Naive thymus-derived CD4-positive, alpha-beta T cell (primary cell): ENCODE measurements around the gene NR2C2. TPM values are rescaled to one million over a fixed set of nuclear protein-coding genes. Genes with fewer than 3 reads are reported as not detected.

Experiments
- ATAC-seq: fragments of 150-1000 bp; cut with Tn5 transposase; 2 replicates; pipeline ENCODE4 v1.10.0; 2021; ENCODE audit warnings: mild to moderate bottlenecking, moderate library complexity
- CTCF ChIA-PET: fragments of 350-600 bp; sonication (Branson Sonifier 250); formaldehyde crosslinking; loops from one replicate; lab custom pipeline; 2021; ENCODE audit warnings: antibody characterized with exemption; lab: Charles Lee
- POLR2A ChIA-PET: fragments of 350-600 bp; sonication (Branson Sonifier 250); formaldehyde crosslinking; loops from one replicate; lab custom pipeline; 2021; ENCODE audit warnings: antibody characterized with exemption, inconsistent platforms; lab: Charles Lee
- DNase-seq, 9 donors: peaks; one replicate each; pipeline versions ENCODE4 v3.0.0 to v3.0.0-alpha.2; 2020 to 2022; ENCODE audit warnings: mixed read lengths in 1 of 9
- H3K27ac ChIP-seq: one replicate; pipeline ENCODE4 v1.7.0; 2013; ENCODE audit warnings: mild to moderate bottlenecking, low read depth, low read length, moderate library complexity
- H3K27me3 ChIP-seq, 2 donors: one replicate each; pipeline ENCODE4 v1.7.0; 2013; ENCODE audit warnings: low read length in 2 of 2, mild to moderate bottlenecking in 2 of 2, moderate library complexity in 2 of 2; ENCODE audit not compliant: control insufficient read depth in 2 of 2, insufficient read depth in 2 of 2
- H3K36me3 ChIP-seq, 3 experiments: 1 replicate in 2 of 3; 2 replicates in 1 of 3; pipeline ENCODE4 v1.7.0; 2013; ENCODE audit warnings: low read length in 3 of 3, mild to moderate bottlenecking in 3 of 3, moderate library complexity in 1 of 3; ENCODE audit not compliant: insufficient read depth in 3 of 3, control insufficient read depth in 2 of 3
- H3K4me1 ChIP-seq, 2 donors: one replicate each; pipeline ENCODE4 v1.7.0; 2013; ENCODE audit warnings: low read length in 2 of 2, mild to moderate bottlenecking in 2 of 2, moderate library complexity in 1 of 2; ENCODE audit not compliant: control insufficient read depth in 2 of 2, insufficient read depth in 2 of 2
- H3K4me3 ChIP-seq: 2 replicates; pipeline ENCODE4 v1.7.0; 2013; ENCODE audit warnings: mild to moderate bottlenecking, low read length
- H3K9me3 ChIP-seq, 3 experiments: 1 replicate in 2 of 3; 2 replicates in 1 of 3; pipeline ENCODE4 v1.7.0; 2013; ENCODE audit warnings: low read length in 3 of 3; ENCODE audit not compliant: control insufficient read depth in 2 of 3
- H3K27ac Mint-ChIP-seq, 9 donors: one replicate each; pipeline ENCODE4 v1.8.0; 2020 to 2022; ENCODE audit warnings: mixed read lengths in 9 of 9, mild to moderate bottlenecking in 8 of 9, moderate library complexity in 5 of 9, inconsistent platforms in 2 of 9
- H3K27me3 Mint-ChIP-seq, 5 donors: one replicate each; pipeline ENCODE4 v1.8.0; 2021 to 2022; ENCODE audit warnings: mixed read lengths in 5 of 5, mild to moderate bottlenecking in 1 of 5
- H3K36me3 Mint-ChIP-seq, 5 donors: one replicate each; pipeline ENCODE4 v1.8.0; 2020 to 2022; ENCODE audit warnings: mixed read lengths in 5 of 5, mild to moderate bottlenecking in 3 of 5, inconsistent platforms in 1 of 5
- H3K4me1 Mint-ChIP-seq, 7 donors: one replicate each; pipeline ENCODE4 v1.8.0; 2020 to 2022; ENCODE audit warnings: mixed read lengths in 7 of 7, mild to moderate bottlenecking in 3 of 7, inconsistent platforms in 1 of 7
- H3K4me3 Mint-ChIP-seq, 10 donors: one replicate each; pipeline ENCODE4 v1.8.0; 2020 to 2022; ENCODE audit warnings: mild to moderate bottlenecking in 10 of 10, mixed read lengths in 10 of 10, moderate library complexity in 6 of 10, inconsistent platforms in 2 of 10
- H3K9me3 Mint-ChIP-seq, 11 donors: one replicate each; pipeline ENCODE4 v1.8.0; 2020 to 2022; ENCODE audit warnings: mixed read lengths in 11 of 11, mild to moderate bottlenecking in 4 of 11, inconsistent platforms in 1 of 11, moderate library complexity in 1 of 11
- intact Hi-C, 2 donors: fragments of 100-400 bp; cut with micrococcal nuclease; formaldehyde crosslinking; loops; one replicate each; pipeline ENCODE4 v1.15.1; 2023
- polyA plus RNA-seq, 2 donors: library from polyadenylated mRNA; unstranded; fragments of 300-500 nt; fragmentation: Illumina TruSeq; gene quantifications; one replicate each; pipeline ENCODE4 v1.2.3, GENCODE V29; 2021
- total RNA-seq, 6 experiments: library from RNA in 5 of 6; stranded (reverse) in 5 of 6; gene quantifications; 1 replicate in 5 of 6; 2 replicates in 1 of 6; pipeline ENCODE4 v1.2.3 and lab custom pipeline; 2021 to 2026

Gene NR2C2
- total and polyA plus RNA-seq, 7 experiments from 2014 or later: 12.7 to 96.3 (median 55.7) TPM

GRCh38 chr3:15032650-15033049 is 85.3 kb downstream of the NR2C2 start:
- CTCF ChIA-PET: no interaction called here
- H3K9me3 Mint-ChIP-seq: peaks cover 0 to 1% (median 0%) of the 10 kb centered on the region in 11 donors
- peaks cover 11 to 87% (median 13%) of the 10 kb centered on the region in 3 experiments for H3K36me3 ChIP-seq
- H3K27ac ChIP-seq: no peak overlapping the region
- peaks cover 0 to 1% (median 0%) of the 10 kb centered on the region in 7 donors for H3K4me1 Mint-ChIP-seq
- no peak for ATAC-seq
- H3K27ac Mint-ChIP-seq: peak overlapping the region in 3 of 9 donors; percentile 41 to 56 (median 52)
- no peaks in the 10 kb centered on the region for H3K4me1 ChIP-seq
- peaks cover 12 to 56% (median 21%) of the 10 kb centered on the region in 5 donors for H3K36me3 Mint-ChIP-seq
- H3K27me3 Mint-ChIP-seq: no peaks in the 10 kb centered on the region
- no peak overlapping the region for H3K4me3 ChIP-seq
- no peaks in the 10 kb centered on the region for H3K9me3 ChIP-seq
- DNase-seq: no peak
- H3K4me3 Mint-ChIP-seq: no peak overlapping the region
- POLR2A ChIA-PET: interaction anchor here (1.5 kb wide), 1 partner anchor 32 kb away, joined by 4 read pairs; the partner anchor contains the start of gene MRPS25
- intact Hi-C loops: no loop called here
- H3K27me3 ChIP-seq: no peaks in the 10 kb centered on the region

GRCh38 chr3:15033103-15033502 is 85.7 kb downstream of the NR2C2 start:
- peaks cover 0 to 1% (median 0%) of the 10 kb centered on the region in 11 donors for H3K9me3 Mint-ChIP-seq
- no peak overlapping the region for H3K27ac ChIP-seq
- H3K9me3 ChIP-seq: no peaks in the 10 kb centered on the region
- no peaks in the 10 kb centered on the region for H3K4me1 ChIP-seq
- H3K27me3 ChIP-seq: no peaks in the 10 kb centered on the region
- H3K4me3 Mint-ChIP-seq: no peak overlapping the region
- no peaks in the 10 kb centered on the region for H3K27me3 Mint-ChIP-seq
- peaks cover 0 to 1% (median 0%) of the 10 kb centered on the region in 7 donors for H3K4me1 Mint-ChIP-seq
- DNase-seq (no peak), ATAC-seq (no peak)
- H3K36me3 ChIP-seq: peaks cover 11 to 87% (median 13%) of the 10 kb centered on the region in 3 experiments
- POLR2A ChIA-PET: interaction anchor here (1.5 kb wide), 1 partner anchor 32 kb away, joined by 4 read pairs; the partner anchor contains the start of gene MRPS25
- peaks cover 12 to 55% (median 22%) of the 10 kb centered on the region in 5 donors for H3K36me3 Mint-ChIP-seq
- H3K27ac Mint-ChIP-seq: peak overlapping the region in 2 of 9 donors; percentile 41 to 56
- intact Hi-C loops: no loop called here
- H3K4me3 ChIP-seq: no peak overlapping the region
- CTCF ChIA-PET: interaction anchor here (0.7 kb wide), 1 partner anchor 175 kb away, joined by 3 read pairs; no protein-coding TSS in a partner anchor

GRCh38 chr3:15038306-15038705 is 90.9 kb downstream of the NR2C2 start:
- no peak for ATAC-seq
- no peak overlapping the region for H3K4me3 Mint-ChIP-seq

GRCh38 chr3:15040844-15041243 is 93.5 kb downstream of the NR2C2 start:
- CTCF ChIA-PET: no interaction called here
- H3K9me3 ChIP-seq: no peaks in the 10 kb centered on the region
- Mint-ChIP-seq H3K36me3 (peaks cover 9 to 42% (median 14%) of the 10 kb centered on the region in 5 donors), H3K27ac (peak overlapping the region in 4 of 9 donors; percentile 8 to 87 (median 30)), H3K9me3 (no peaks in the 10 kb centered on the region), H3K27me3 (no peaks in the 10 kb centered on the region), H3K4me3 (no peak overlapping the region), H3K4me1 (peaks cover 12 to 32% (median 20%) of the 10 kb centered on the region in 7 donors)
- H3K4me1 ChIP-seq: peaks cover 0 to 6% of the 10 kb centered on the region in 2 donors
- peaks cover 7 to 86% (median 21%) of the 10 kb centered on the region in 3 experiments for H3K36me3 ChIP-seq
- no peak for DNase-seq
- POLR2A ChIA-PET: no interaction called here
- no peaks in the 10 kb centered on the region for H3K27me3 ChIP-seq
- intact Hi-C loops: no loop called here
- H3K4me3 ChIP-seq: no peak overlapping the region
- H3K27ac ChIP-seq: peak overlapping the region; percentile 6
- ATAC-seq: no peak

More at GRCh38 chr3:15038306-15038705, 90.9 kb downstream of the NR2C2 start:
- intact Hi-C loops: no loop called here
- Histone ChIP-seq H3K4me3 (no peak overlapping the region), H3K4me1 (no peaks in the 10 kb centered on the region), H3K27ac (no peak overlapping the region), H3K9me3 (no peaks in the 10 kb centered on the region), H3K27me3 (no peaks in the 10 kb centered on the region), H3K36me3 (peaks cover 4 to 87% (median 21%) of the 10 kb centered on the region in 3 experiments)
- Mint-ChIP-seq H3K36me3 (peaks cover 9 to 46% (median 11%) of the 10 kb centered on the region in 5 donors), H3K4me1 (peaks cover 0 to 12% (median 7%) of the 10 kb centered on the region in 7 donors), H3K27me3 (no peaks in the 10 kb centered on the region), H3K9me3 (no peaks in the 10 kb centered on the region), H3K27ac (peak overlapping the region in 1 of 9 donors; percentile 80)
- POLR2A ChIA-PET: no interaction called here
- CTCF ChIA-PET: no interaction called here
- DNase-seq: no peak

- peaks cover 9 to 48% (median 14%) of the 10 kb centered on the region in 5 donors for H3K36me3 Mint-ChIP-seq
- peaks cover 7 to 87% (median 21%) of the 10 kb centered on the region in 3 experiments for H3K36me3 ChIP-seq
- POLR2A ChIA-PET: no interaction called here
These were observed 94.6 kb downstream of the NR2C2 start for GRCh38 chr3:15041950-15042349.

GRCh38 chr3:15042936-15043335 is 95.6 kb downstream of the NR2C2 start:
- Histone ChIP-seq H3K36me3 (peaks cover 7 to 87% (median 24%) of the 10 kb centered on the region in 3 experiments), H3K9me3 (no peaks in the 10 kb centered on the region), H3K4me1 (peaks cover 0 to 6% of the 10 kb centered on the region in 2 donors), H3K27me3 (no peaks in the 10 kb centered on the region), H3K4me3 (no peak overlapping the region), H3K27ac (no peak overlapping the region)
- intact Hi-C loops: no loop called here
- Mint-ChIP-seq H3K9me3 (peaks cover 0 to 2% (median 0%) of the 10 kb centered on the region in 11 donors), H3K4me3 (no peak overlapping the region), H3K4me1 (peaks cover 12 to 32% (median 20%) of the 10 kb centered on the region in 7 donors), H3K27ac (peak overlapping the region in 4 of 9 donors; percentile 49 to 78 (median 56)), H3K27me3 (no peaks in the 10 kb centered on the region), H3K36me3 (peaks cover 9 to 50% (median 14%) of the 10 kb centered on the region in 5 donors)
- ChIA-PET POLR2A (interaction anchor here (0.6 kb wide), 1 partner anchor 479 kb away, joined by 5 read pairs; no protein-coding TSS in a partner anchor), CTCF (no interaction called here)
- DNase-seq (no peak), ATAC-seq (no peak)

More at GRCh38 chr3:15041950-15042349, 94.6 kb downstream of the NR2C2 start:
- peaks cover 0 to under 1% (median 0%) of the 10 kb centered on the region in 11 donors for H3K9me3 Mint-ChIP-seq
- no peak overlapping the region for H3K4me3 Mint-ChIP-seq
- DNase-seq: no peak
- Histone ChIP-seq H3K4me1 (peaks cover 0 to 6% of the 10 kb centered on the region in 2 donors), H3K9me3 (no peaks in the 10 kb centered on the region), H3K27ac (no peak overlapping the region), H3K27me3 (no peaks in the 10 kb centered on the region), H3K4me3 (no peak overlapping the region)
- no peak for ATAC-seq
- intact Hi-C loops: no loop called here
- peak overlapping the region in 4 of 9 donors; percentile 3 to 65 (median 38) for H3K27ac Mint-ChIP-seq
- CTCF ChIA-PET: no interaction called here
- H3K27me3 Mint-ChIP-seq: no peaks in the 10 kb centered on the region
- H3K4me1 Mint-ChIP-seq: peaks cover 12 to 32% (median 20%) of the 10 kb centered on the region in 7 donors
